Hepatocyte (in vitro differentiated cells): ENCODE data around the gene TENM4. TPM values are rescaled to one million over a fixed set of nuclear protein-coding genes. Genes with fewer than 3 reads are reported as not detected.

ENCODE experiments used
- DNase-seq: peaks from one replicate; pipeline ENCODE4 v3.0.0-alpha.2; 2016; ENCODE audit warnings: low spot score
- H2AFZ ChIP-seq: fragments of 200-600 bp; sonication (generic); 2 replicates; pipeline ENCODE4 v1.6.0; 2016; ENCODE audit warnings: antibody characterized with exemption, mild to moderate bottlenecking
- H3K27ac ChIP-seq: fragments of 200-600 bp; sonication (generic); 2 replicates; pipeline ENCODE4 v1.5.1; 2016; ENCODE audit warnings: mild to moderate bottlenecking
- H3K27me3 ChIP-seq: fragments of 200-600 bp; sonication (generic); 2 replicates; pipeline ENCODE4 v1.6.1; 2016
- H3K36me3 ChIP-seq: fragments of 200-600 bp; sonication (generic); replicated peaks from 2 replicates; pipeline ENCODE4 v1.5.1; 2016; ENCODE audit warnings: low read depth; ENCODE audit not compliant: insufficient read depth
- H3K4me1 ChIP-seq: fragments of 200-600 bp; sonication (generic); 2 replicates; pipeline ENCODE4 v1.5.1; 2016; ENCODE audit warnings: mild to moderate bottlenecking, moderate library complexity; ENCODE audit not compliant: insufficient read depth
- H3K4me2 ChIP-seq: fragments of 200-600 bp; sonication (generic); 2 replicates; pipeline ENCODE4 v1.6.0; 2016
- H3K4me3 ChIP-seq: fragments of 200-600 bp; sonication (generic); 2 replicates; pipeline ENCODE4 v1.5.1; 2016; ENCODE audit warnings: mild to moderate bottlenecking
- H3K79me2 ChIP-seq: fragments of 200-600 bp; sonication (generic); 2 replicates; pipeline ENCODE4 v1.6.0; 2017; ENCODE audit warnings: mild to moderate bottlenecking
- H3K9me2 ChIP-seq: fragments of 200-600 bp; sonication (generic); replicated peaks from 2 replicates; pipeline ENCODE4 v1.6.0; 2017; ENCODE audit warnings: mild to moderate bottlenecking; ENCODE audit not compliant: insufficient read depth
- H3K9me3 ChIP-seq: fragments of 200-600 bp; sonication (generic); 2 replicates; pipeline ENCODE4 v1.5.1; 2016; ENCODE audit warnings: low read depth, mild to moderate bottlenecking
- H4K20me1 ChIP-seq: fragments of 200-600 bp; sonication (generic); 2 replicates; pipeline ENCODE4 v1.6.0; 2016; ENCODE audit warnings: mild to moderate bottlenecking; ENCODE audit not compliant: insufficient read depth, poor library complexity, severe bottlenecking
- EZH2 ChIP-seq: fragments of 200-600 bp; sonication (generic); IDR thresholded peaks from 2 replicates; pipeline ENCODE4 v1.6.1; 2016; ENCODE audit warnings: antibody characterized with exemption, mild to moderate bottlenecking, borderline replicate concordance
- EZH2phosphoT487 ChIP-seq: fragments of 200-600 bp; sonication (generic); IDR thresholded peaks from one replicate; pipeline ENCODE4 v1.6.1; 2018; ENCODE audit warnings: antibody characterized with exemption, mild to moderate bottlenecking, low read depth, moderate library complexity; ENCODE audit not compliant: unreplicated experiment, severe bottlenecking
- WGBS: methylation state at CpG from one replicate; pipeline ENCODE4 v1.1.6; 2016; ENCODE audit warnings: low lambda C conversion rate; ENCODE audit errors: missing lambda C conversion rate; 5-methylcytosine and 5-hydroxymethylcytosine counted together
- polyA plus RNA-seq: library from polyadenylated mRNA; unstranded; fragments of >200 nt; fragmentation: Nextera tagmentation; extraction: Ambion mirVana; gene quantifications from 2 replicates; pipeline ENCODE4 v1.2.1, GENCODE V29; 2016
- total RNA-seq: library from RNA; depleted of rRNA; stranded (reverse); fragments of >200 nt; gene quantifications from 2 replicates; pipeline ENCODE4 v1.2.3, GENCODE V29; 2014
- TF ChIP-seq, protein P1 (sequence below): fragments of 200-600 bp; sonication (generic); IDR thresholded peaks from 2 replicates; pipeline ENCODE4 v1.5.1; 2016; ENCODE audit warnings: antibody characterized with exemption, mild to moderate bottlenecking; ENCODE audit not compliant: poor library complexity

TENM4 gene
- total and polyA plus RNA-seq, 2 experiments from 2014 or later: 18.4 to 18.7 TPM

DNA sequence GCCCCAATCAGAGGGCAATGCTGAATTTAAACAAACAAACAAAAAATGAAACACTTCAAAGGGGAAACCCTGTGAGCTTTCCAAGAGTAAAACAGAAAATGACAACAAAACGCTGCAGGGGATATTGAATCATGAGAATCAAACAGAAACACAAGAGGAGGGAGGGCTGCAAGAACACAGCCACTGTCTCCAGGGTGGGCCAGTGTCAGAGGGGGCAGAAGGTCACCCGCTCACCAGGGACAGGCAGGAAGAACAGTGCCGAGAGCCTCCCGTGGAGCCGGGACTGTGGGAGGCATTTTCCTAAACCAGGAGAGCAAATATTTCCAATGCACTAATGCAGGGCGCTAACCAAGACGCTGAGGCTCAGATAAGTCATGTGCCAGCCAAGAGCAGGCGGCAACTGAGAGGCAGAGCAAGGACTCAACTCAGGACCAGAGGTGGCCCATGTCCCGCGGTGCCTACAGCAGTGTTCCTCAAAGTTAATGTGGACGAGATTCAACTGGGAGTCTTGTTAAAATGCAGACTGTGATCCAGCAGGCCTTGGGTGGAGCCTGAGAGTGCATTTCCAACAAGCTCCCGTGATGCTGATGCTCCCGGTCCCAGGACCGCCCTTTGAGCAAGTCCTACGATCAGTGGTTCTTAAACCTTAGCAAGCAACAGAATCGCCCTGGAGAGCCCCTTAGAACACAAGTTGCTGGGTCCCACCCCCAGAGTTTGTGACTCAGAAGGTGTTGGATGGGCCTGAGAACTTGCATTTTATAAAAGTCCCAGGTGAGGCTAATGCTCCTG is 197.2 kb downstream of the TENM4 start:
- 89% methylated on average over 16 of the region's 16 CpGs for WGBS
- DNase-seq: no peak
- H3K4me1 ChIP-seq: peaks cover 8% of the 10 kb centered on the region
- H4K20me1 ChIP-seq: no peaks in the 10 kb centered on the region
- H3K36me3 ChIP-seq: no peaks in the 10 kb centered on the region
- no peak overlapping the region for H3K4me3 ChIP-seq
- no peak overlapping the region for H3K4me2 ChIP-seq
- TF ChIP-seq, protein P1, sequence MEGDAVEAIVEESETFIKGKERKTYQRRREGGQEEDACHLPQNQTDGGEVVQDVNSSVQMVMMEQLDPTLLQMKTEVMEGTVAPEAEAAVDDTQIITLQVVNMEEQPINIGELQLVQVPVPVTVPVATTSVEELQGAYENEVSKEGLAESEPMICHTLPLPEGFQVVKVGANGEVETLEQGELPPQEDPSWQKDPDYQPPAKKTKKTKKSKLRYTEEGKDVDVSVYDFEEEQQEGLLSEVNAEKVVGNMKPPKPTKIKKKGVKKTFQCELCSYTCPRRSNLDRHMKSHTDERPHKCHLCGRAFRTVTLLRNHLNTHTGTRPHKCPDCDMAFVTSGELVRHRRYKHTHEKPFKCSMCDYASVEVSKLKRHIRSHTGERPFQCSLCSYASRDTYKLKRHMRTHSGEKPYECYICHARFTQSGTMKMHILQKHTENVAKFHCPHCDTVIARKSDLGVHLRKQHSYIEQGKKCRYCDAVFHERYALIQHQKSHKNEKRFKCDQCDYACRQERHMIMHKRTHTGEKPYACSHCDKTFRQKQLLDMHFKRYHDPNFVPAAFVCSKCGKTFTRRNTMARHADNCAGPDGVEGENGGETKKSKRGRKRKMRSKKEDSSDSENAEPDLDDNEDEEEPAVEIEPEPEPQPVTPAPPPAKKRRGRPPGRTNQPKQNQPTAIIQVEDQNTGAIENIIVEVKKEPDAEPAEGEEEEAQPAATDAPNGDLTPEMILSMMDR: no peak
- no peak for TF ChIP-seq EZH2
- no peak for TF ChIP-seq EZH2phosphoT487
- peak overlapping the region; percentile 63 for H3K27ac ChIP-seq
- no peak overlapping the region for H2AFZ ChIP-seq
- H3K79me2 ChIP-seq: no peaks in the 10 kb centered on the region
- H3K9me2 ChIP-seq: no peaks in the 10 kb centered on the region
- H3K27me3 ChIP-seq: no peaks in the 10 kb centered on the region
- no peaks in the 10 kb centered on the region for H3K9me3 ChIP-seq

DNA sequence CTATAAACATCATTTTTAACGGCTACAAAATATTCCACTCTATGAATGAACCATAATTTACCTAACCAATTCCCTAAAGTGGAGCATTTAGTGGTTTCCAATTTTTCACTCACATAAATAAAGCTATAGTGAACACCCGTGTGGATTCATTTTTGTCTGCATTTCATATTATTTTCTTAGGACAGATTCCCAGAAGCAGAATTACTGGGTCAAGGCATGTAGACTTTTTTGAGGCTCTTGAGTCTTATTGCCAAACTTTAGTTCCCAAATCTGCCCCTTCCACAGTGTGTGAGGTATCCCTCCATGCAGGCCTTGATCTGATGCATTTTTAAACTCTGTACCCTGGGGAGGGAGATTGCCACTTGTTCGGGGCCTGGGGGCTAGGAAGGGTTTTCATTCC is 198.2 kb downstream of the TENM4 start:
- Histone ChIP-seq H3K27ac (no peak overlapping the region), H3K4me1 (peaks cover 15% of the 10 kb centered on the region), H3K4me2 (no peak overlapping the region), H3K4me3 (no peak overlapping the region), H3K9me2 (no peaks in the 10 kb centered on the region), H3K9me3 (no peaks in the 10 kb centered on the region), H3K36me3 (no peaks in the 10 kb centered on the region), H4K20me1 (no peaks in the 10 kb centered on the region), H2AFZ (no peak overlapping the region), H3K79me2 (no peaks in the 10 kb centered on the region), H3K27me3 (no peaks in the 10 kb centered on the region)
- WGBS: 86% methylated on average over 3 of the region's 3 CpGs
- DNase-seq: no peak
- TF ChIP-seq, protein P1: no peak
- TF ChIP-seq EZH2: no peak
- TF ChIP-seq EZH2phosphoT487: no peak

DNA sequence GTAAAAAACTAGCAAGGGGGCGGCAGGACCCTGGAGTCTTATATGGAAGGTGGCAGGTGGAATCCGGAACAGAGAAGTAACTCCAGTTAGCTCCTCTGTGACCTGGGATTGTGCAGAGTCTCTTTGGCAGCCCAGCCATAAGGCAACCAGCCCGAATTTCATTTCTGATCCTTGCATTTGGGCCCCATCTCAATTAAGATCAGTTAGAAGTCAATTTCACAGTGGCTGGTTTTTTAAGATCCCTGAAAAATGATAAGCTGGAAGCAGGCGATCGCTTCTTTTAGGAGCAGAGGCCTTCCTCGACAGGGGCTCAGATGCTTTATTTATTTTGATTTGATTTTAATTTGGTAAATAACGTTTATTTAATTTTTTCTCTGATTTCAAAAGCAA is 199.0 kb downstream of the TENM4 start:
- Histone ChIP-seq H3K4me1 (peaks cover 22% of the 10 kb centered on the region), H3K79me2 (no peaks in the 10 kb centered on the region), H3K36me3 (no peaks in the 10 kb centered on the region), H3K9me2 (no peaks in the 10 kb centered on the region), H3K4me3 (no peak overlapping the region), H3K27ac (no peak overlapping the region), H4K20me1 (no peaks in the 10 kb centered on the region), H3K27me3 (no peaks in the 10 kb centered on the region), H2AFZ (no peak overlapping the region), H3K4me2 (no peak overlapping the region), H3K9me3 (no peaks in the 10 kb centered on the region)
- WGBS: 90% methylated on average over 7 of the region's 7 CpGs
- no peak for DNase-seq
- TF ChIP-seq EZH2phosphoT487 (no peak), EZH2 (no peak)
- TF ChIP-seq, protein P1: no peak
